ENCODE results near the gene POLR2C. TPM values are rescaled to one million over a fixed set of nuclear protein-coding genes. Genes with fewer than 3 reads are reported as not detected.

Gene POLR2C
- total RNA-seq, 1 experiment from 2014 or later, result 85.6 TPM

DNA sequence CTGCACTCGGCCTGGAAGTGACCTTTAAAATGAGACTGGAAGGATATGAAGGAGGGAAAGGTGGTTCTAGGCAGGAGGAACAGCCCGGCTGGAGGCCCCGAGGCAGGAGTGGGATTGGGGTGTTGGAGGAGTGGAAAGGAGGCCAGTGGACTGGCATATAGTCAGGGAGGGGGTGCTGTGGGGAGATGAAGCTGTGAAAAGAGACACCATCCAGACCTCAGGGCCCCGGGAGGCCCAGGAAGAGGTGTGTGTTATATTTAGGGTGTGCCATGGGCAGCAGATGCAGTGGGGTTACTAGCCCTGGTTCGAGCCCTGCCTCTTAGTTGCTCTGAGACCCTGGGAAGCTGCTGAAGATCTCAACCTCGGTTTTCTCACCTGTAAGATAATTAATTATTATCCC is 42.7 kb downstream of the POLR2C start:
- no peak overlapping the region for H3K4me2 ChIP-seq (ENCODE audit: insufficient read depth, insufficient read length, low read length)
- H3K9ac ChIP-seq (ENCODE audit: extremely low read depth, insufficient read length, low read length), result no peak overlapping the region
- Mint-ChIP-seq H3K36me3 (ENCODE audit: insufficient read depth in 1 of 3, low read depth in 3 of 3) (no peaks in the 10 kb centered on the region), H3K4me1 (peaks cover 14 to 24% of the 10 kb centered on the region in 2 experiments), H3K4me3 (no peak overlapping the region; a peak in 1 of 5 replicates), H3K27me3 (ENCODE audit: low read depth) (peaks cover 6% of the 10 kb centered on the region), H3K27ac (no peak overlapping the region; a peak in 1 of 7 replicates), H3K9me3 (no peaks in the 10 kb centered on the region)
- no peaks in the 10 kb centered on the region for H3K27me3 ChIP-seq (ENCODE audit: insufficient read depth, low read length)
- no peak overlapping the region for H4K8ac ChIP-seq (replicated peaks; ENCODE audit: insufficient read length, low read depth, low read length)
- no peak overlapping the region for H3K23ac ChIP-seq (ENCODE audit: insufficient read length, low read depth, low read length)
- no peaks in the 10 kb centered on the region for H3K79me1 ChIP-seq (ENCODE audit: insufficient read depth, low read depth, low read length, poor library complexity, severe bottlenecking)
- no peaks in the 10 kb centered on the region; the same call in 1 of the 2 replicates for H3K4me1 ChIP-seq (ENCODE audit: insufficient read depth, low read length)
- no peak overlapping the region for H4K91ac ChIP-seq (ENCODE audit: insufficient read length, low read depth, low read length)
- TF ChIP-seq, protein P1, sequence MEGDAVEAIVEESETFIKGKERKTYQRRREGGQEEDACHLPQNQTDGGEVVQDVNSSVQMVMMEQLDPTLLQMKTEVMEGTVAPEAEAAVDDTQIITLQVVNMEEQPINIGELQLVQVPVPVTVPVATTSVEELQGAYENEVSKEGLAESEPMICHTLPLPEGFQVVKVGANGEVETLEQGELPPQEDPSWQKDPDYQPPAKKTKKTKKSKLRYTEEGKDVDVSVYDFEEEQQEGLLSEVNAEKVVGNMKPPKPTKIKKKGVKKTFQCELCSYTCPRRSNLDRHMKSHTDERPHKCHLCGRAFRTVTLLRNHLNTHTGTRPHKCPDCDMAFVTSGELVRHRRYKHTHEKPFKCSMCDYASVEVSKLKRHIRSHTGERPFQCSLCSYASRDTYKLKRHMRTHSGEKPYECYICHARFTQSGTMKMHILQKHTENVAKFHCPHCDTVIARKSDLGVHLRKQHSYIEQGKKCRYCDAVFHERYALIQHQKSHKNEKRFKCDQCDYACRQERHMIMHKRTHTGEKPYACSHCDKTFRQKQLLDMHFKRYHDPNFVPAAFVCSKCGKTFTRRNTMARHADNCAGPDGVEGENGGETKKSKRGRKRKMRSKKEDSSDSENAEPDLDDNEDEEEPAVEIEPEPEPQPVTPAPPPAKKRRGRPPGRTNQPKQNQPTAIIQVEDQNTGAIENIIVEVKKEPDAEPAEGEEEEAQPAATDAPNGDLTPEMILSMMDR (conservative IDR thresholded peaks at IDR 0.05), result no peak
- no peak overlapping the region for H2AFZ ChIP-seq (ENCODE audit: low read length)
- no peaks in the 10 kb centered on the region for H3K9me3 ChIP-seq (ENCODE audit: control insufficient read depth, low read depth, low read length)
- no peaks in the 10 kb centered on the region for H3K79me2 ChIP-seq (ENCODE audit: insufficient read depth, low read length)
- H3K27ac ChIP-seq (ENCODE audit: insufficient read length, low read depth, low read length), result no peak overlapping the region
- no peak for DNase-seq
- no peak overlapping the region for H2BK15ac ChIP-seq (ENCODE audit: low read depth, low read length)
- H4K5ac ChIP-seq (ENCODE audit: insufficient read length, low read depth, low read length), result no peak overlapping the region
- H3K4ac ChIP-seq (ENCODE audit: low read depth, low read length), result no peak overlapping the region
- no peak overlapping the region for H3K56ac ChIP-seq (ENCODE audit: insufficient read length, low read depth, low read length)
- H2BK120ac ChIP-seq (ENCODE audit: low read depth, low read length, poor library complexity, severe bottlenecking), result no peak overlapping the region
- H2BK20ac ChIP-seq (ENCODE audit: low read depth, low read length, poor library complexity, severe bottlenecking), result no peak overlapping the region
- H4K20me1 ChIP-seq (ENCODE audit: control insufficient read depth, insufficient read depth, insufficient read length), result no peaks in the 10 kb centered on the region
- H3T11ph ChIP-seq (ENCODE audit: low read length), result no peak overlapping the region
- no peaks in the 10 kb centered on the region for H3K23me2 ChIP-seq (ENCODE audit: insufficient read length, low read depth, low read length, poor library complexity, severe bottlenecking)
- H2BK5ac ChIP-seq (ENCODE audit: insufficient read length, low read length), result no peak overlapping the region
- no peak overlapping the region for H3K18ac ChIP-seq (ENCODE audit: insufficient read length, low read depth, low read length)
- WGBS (ENCODE audit: extremely low coverage, insufficient read length, low lambda C conversion rate), result no CpG with 5 or more reads among the region's 6 CpGs
- no peak overlapping the region for H2AK5ac ChIP-seq (ENCODE audit: insufficient read length, low read length)
- no peak overlapping the region for H2BK12ac ChIP-seq (ENCODE audit: insufficient read length, low read depth, low read length)
- H3K14ac ChIP-seq (ENCODE audit: insufficient read depth, low read length), result no peak overlapping the region

Measured in H9 (cell line).